Keratinocyte (primary cell): ENCODE data around the gene MYO1D.

Source experiments
- CTCF ChIP-seq, 3 experiments: IDR thresholded peaks in 1 of 3; conservative IDR thresholded peaks in 1 of 3; optimal IDR thresholded peaks in 1 of 3; 2 replicates in 2 of 3; 3 replicates in 1 of 3; pipeline versions ENCODE3 to v1.5.1; 2011; ENCODE audit warnings: low read length in 3 of 3, mild to moderate bottlenecking in 3 of 3, moderate library complexity in 2 of 3, control low read depth in 1 of 3, inconsistent platforms in 1 of 3; ENCODE audit not compliant: insufficient read depth in 2 of 3; ENCODE audit errors: extremely low read depth in 1 of 3
- EZH2 ChIP-seq: IDR thresholded peaks from one replicate; pipeline ENCODE4 v1.6.1; 2012; ENCODE audit warnings: inconsistent platforms, mild to moderate bottlenecking, low read length, moderate library complexity

GRCh38 chr17:32693194-32693897, 183.6 kb downstream of the MYO1D start:
- no peak for TF ChIP-seq CTCF (optimal IDR thresholded peaks at IDR 0.05 in 1 of 3, IDR thresholded peaks at IDR 0.05 in 1 of 3, conservative IDR thresholded peaks at IDR 0.05 in 1 of 3; ENCODE audit: extremely low read depth in 1 of 3, insufficient read depth in 2 of 3, low read length in 3 of 3)
- no peak for TF ChIP-seq EZH2
